ENCODE data around the gene VAC14.

Gene VAC14

GRCh38 chr16:70703041-70703834 is 97.7 kb downstream of the VAC14 start:
- peak; percentile 75 for DNase-seq

- no peak for DNase-seq
These were observed 98.3 kb downstream of the VAC14 start for GRCh38 chr16:70702624-70703023.

- DNase-seq, result no peak
These were observed 99.0 kb downstream of the VAC14 start for GRCh38 chr16:70701998-70702397.

DNA sequence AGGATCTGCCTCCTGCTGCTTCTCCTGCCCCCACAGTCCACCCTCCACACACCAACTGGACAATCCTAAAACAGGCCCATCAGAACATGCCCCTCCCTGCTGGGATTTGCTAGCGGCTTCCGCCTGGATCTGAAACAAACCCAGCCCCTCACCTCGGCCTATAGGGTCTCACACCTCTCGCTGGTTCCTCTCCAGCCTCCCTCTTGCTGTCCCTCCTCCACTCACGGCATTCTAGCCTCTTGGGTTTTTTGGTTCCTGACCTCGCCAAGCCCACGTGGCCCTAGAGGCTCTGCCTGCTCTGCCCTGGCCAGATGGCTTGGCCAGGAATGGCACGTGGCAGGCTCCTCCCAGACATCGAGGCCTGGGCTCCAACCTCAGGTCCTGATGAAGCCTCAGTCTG is 99.4 kb downstream of the VAC14 start:
- no peak for DNase-seq

DNA sequence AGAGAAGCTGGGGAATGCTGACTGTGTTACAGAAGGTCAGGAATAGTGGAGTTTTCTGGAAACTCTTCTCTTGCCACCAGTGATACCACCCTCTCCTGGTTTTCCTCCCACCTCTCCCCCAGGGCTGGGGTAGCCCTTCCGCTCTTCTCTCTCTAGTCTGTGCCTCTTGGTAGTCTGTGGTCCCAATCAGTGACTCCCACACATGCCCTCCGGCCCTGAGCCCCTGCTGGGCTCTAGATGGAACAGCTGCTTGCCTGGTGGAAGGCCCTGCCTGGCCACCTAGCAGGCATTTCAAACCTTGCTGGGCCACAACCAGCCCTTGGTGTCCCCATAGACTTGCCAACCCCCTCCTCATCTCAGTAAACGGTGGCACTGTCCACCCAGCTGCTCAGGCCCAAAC is 99.9 kb downstream of the VAC14 start:
- DNase-seq, result peak; percentile 38

DNA sequence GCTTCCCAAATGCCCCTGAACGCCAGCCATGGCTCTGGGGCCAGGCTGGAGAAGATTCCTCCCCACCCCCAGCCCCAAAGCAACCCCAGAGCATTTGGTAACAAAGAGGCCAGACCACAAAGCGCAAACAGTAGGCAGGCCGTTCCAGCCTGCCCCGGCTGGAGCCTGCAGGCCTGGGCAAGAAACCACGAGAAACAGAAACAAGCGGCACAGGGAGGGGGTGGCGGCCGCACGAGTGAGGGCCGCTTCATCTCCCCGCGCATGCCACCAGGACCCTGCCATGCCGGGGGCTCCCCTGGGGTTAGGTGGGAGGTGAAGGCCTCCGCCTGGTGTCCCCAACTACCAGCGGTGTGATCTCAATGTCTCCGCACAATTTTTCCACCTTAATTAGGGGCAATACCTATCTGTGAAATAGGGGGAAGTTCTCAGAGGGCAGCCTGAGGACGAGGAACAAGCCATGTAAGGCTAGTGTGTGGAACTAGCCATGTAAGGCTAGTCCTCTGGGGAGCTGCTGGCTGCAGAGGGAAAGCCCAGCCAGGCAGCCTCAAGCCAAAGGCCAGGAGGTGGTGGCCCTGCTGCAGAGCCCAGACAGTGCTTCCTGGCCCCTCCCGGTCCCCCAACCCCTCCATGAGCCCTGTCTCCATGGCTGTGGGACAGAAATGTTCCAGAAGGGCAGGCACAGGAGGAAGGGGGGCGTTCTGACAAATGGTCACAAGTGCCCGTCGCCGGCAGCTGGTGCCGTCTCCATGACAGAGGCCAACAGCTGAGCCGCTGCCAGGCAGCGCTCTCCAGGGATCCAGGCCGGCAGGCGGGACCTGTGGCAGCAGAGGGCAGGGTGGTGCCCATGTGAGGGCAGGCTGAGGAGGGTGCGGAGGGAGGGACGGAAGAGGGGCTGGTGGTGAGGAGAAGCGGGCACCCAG is 100.6 kb downstream of the VAC14 start:
- DNase-seq, result peak; percentile 68

DNA sequence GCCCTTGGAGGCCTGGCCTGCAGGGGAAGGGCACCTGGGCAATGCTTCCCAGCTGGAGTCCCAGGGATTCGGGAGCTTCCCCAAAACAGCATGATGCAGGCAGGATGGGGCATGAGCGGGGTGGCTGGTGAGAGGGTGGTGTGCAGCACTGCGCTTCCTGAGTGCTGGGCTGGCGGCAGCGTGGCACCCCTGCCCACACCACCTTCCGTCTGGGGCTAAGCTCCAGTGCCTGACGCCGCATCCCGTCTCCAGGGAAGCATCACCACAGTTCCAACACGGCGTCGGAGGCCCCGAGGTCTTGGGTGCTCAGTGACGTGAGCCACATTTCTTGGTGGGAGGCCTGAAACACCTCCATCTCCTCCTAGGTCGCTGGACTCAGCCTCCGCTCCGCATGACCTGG is 101.3 kb downstream of the VAC14 start:
- no peak for DNase-seq

GRCh38 chr16:70698901-70699300 is 102.1 kb downstream of the VAC14 start:
- no peak for DNase-seq

DNA sequence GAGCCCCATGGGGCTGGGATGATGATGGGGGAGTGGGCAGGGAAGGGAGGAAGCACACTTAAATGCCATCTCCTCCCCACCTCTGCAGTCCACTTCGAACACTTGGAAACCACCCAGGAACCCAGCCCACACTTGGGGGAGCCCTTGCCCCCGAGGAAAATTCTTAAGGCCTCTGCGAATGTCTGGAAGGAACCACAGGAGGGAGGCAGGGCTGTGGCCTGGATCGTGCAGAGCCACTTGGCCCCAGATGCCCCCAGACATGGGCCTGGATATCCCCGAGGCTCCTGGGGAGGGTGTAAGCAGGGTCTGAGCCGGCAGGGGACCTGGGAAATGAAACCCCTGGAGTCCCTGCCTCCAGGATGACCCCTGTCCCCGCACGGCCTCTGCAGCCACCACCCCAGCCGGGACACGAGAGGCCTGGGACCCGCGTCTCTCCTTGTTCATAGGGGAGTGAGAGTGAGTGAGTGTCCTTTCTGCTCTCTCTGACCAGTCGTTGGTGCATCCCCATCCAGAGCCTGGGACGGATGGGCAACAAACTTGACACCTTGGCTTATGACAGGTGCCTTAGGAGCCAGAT is 103.3 kb downstream of the VAC14 start:
- no peak for DNase-seq

GRCh38 chr16:70696952-70697593 is 103.9 kb downstream of the VAC14 start:
- no peak for DNase-seq

DNA sequence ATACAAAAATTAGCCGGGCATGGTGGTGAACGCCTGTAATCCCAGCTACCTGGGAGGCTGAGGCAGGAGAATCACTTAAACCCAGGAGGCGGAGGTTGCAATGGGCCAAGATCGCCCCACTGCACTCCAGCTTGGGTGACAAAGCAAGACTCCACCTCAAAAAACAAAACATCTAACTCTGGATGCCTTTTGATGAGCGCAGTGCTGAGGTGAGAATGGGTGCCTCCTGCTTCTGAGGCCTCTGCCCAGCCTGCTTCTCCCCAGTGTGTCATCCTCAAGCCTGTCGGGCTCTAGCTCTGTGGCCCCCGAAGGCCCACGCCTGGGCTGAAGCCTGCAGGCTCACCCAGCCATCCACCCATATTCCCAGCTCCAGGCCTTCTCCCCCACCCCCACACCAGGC is 104.6 kb downstream of the VAC14 start:
- DNase-seq, result no peak

DNA sequence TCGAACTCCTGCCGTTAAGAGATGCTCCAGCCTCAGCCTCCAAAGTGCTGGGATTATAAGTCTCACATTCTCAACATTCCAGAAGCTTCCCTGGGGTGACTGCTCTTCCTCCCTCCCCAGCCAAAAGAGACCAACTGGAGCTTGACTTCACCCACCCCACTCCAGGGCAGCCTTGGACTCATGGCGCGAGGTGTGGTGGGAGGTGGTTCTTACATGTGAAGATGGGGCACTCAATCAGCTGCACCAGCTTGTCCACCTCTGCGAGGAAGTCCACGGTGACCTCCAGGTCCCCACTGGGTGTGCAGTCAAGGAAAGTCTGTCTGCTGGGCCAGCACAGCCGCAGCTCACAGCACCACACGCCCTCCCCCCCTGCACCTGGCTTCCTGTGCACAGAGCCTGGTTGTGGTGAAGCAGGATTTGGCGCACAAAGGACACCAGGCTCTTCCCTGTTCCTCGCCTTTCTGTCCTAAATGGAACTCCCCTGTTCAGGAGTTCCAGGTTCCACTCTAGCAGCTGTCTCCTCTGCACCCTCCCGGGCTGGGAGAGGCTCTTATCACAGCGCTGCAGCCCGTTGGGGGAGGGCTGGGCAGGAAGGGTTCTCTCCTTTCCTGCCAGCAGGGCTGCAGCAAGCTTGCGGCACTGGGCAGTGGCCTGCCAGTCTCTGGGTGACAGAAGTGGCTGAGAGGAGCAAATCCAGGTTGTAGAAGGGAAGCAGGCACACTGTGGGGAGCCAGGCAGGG is 105.5 kb downstream of the VAC14 start:
- DNase-seq, result peak; percentile 13

DNA sequence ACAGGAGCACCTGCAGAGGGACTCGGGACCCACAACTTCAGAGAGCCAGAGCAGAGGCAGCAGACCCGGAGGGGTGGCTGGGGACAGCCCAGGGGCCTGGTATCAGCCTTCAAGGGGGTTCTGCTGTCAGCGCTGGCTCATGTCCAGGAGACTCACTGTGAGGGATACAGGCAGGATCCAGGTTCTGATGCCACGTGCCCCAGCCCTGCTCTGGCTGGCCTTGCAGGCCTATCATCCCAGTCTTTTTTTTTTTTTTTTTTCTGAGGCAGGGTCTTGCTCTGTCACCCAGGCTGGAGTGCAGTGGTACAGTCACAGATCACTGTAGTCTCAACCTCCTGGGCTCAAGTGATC is 106.1 kb downstream of the VAC14 start:
- DNase-seq, result no peak

DNA sequence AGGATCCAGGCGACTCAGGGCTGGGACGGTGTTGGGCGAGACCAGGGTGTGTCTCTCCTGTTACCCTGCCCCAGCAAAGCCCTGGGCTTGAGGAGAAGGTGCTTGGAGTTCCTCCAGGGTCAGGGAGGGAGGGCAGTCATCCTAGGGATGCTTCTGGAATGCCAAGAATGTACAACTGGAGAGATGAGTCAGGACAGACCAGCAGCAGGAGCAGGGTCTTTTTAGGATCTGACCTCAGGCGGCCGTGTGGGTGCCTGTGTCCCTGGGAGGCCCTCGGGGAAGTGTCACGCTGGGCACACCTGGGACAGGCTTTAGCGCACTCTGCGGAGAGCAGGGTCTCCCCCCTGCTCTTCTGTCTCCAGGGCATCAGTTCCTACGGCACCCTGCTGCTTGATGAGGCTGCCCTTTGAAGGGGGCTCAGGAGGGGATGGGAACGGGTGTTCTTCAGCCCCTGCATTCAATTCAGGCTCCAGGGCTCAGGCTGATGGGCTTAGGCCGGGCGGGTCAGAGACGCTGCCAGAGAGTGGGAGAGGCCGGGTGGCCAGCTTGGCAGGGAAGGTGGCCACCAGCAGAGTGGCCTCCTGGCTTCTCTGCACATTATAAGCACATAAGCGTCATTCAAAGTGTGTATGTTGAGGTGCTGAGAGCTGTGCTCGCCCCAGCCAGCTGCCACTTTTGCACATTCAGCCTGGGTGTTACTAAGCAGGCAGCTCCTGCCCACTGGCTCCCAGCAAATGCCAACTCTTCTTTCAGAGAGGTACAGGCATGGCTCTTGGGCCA is 106.7 kb downstream of the VAC14 start:
- no peak for DNase-seq

DNA sequence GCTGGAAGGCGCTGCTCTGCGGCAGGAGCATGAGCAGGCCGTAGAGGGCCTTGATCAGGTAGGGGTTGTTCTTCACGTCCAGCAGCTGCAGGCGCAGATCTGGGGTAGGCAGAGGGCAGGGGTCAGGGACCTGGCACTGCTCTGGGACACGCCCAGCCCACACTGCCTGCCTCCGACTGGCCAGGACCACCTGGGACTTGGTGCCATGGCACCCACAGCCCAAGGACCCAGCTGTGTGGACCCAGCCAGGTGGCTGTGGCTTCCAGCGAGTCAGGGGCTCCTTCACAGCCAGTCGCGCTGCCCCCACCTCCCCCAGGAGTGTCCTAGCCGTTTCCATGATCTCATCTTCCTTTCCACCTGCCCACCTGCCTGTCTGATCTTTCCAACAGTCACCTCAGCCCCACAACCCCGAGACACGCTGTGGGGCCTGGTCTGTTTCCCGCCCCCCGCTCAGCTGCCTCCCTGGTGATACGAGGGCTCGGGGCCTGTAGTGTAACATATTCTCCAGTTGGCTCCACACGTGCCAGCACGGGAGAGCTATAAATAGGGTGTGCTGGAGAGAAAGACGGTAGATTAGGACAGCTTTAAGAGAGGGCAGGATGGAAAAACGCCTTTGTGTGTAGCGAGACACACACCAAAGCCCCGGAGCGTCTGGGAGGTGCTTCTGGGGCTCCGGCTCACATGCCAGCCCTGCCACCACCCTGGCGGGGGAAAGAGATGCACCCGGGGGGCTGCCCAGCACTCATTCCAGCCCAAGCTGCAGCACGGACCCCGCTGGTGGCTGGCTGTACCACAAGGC is 107.9 kb downstream of the VAC14 start:
- DNase-seq, result peak; percentile 21

DNA sequence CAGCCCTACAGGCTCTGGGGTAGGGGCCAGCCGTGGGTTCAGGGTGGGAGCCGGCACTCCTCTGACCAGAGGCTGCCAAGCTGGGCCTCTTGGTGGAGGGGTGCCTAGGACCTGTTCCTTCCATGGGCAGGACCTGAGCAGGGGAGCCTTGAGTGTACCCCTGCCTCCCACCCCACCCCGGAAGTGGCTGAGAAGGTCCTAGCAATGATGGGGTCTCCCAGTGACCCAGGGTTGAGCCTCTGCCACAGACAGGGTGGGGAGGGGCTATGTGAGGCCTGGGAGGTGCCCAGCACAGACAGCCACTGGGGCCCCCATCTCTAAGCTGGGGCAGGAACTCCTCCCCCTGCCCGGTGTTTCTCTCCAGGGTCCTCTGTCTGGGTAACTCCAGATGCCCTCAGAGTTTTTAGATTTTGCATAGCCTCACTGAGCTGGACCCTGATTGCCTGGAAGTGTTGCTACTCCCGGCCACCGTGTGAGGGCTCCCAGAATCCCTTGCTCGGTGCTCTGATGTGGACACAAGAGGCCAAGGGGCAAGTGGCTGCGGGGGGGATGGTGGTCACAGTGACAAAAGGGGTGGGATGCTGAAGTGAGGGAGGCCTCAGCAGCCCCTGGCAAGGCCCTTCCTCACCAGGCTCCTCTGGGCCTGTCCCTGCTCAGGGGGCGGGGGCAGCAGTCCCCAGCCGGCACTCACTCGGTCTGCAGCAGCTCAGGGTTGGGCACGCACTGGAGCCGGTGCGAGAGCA is 108.7 kb downstream of the VAC14 start:
- DNase-seq, result no peak

GRCh38 chr16:70691223-70692129 is 109.5 kb downstream of the VAC14 start:
- peak; percentile 36 for DNase-seq

DNA sequence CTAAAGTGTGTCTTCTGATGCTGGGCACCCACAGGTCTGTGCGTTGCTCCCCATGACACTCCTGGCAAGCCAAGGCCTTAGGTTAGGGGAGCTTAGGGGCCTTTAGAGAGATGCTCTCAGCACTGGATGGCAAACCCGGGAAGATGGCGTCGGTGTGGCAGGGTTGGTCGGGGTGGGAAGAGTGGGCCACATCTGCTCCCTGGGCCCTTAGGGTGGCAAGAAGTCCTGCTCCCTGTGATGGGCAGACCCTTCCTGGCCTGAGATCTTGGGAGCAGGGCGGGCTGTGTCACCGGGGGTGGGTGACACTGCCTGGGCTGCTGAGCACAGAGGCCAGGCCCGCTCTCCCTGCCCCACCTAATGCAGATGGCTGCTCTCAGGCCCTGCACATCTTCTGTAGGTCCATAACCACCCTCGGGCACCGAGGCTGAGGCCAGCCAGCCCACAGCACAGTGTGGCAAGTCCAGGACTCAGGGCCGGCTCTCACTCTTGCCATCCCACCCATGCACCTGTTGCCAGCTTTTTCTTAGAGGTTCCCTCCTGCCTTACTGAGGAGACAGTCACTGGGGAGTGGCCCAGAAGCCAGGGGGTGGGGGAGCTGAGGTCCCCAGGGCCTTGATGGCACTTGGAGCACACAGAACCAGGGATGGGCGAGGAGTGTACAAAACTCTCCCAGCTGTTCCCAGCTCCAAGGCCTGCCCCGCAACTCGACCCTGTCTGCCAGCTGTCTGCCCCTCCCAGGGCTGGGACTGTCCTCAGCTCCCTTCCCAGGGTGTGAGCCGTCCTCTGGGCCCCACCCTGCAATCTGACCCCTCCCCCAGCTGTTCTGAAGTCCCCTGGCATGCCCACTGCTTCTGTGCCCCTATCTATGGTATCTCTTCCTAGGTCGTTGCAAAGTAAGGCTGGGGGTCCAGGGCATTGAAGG is 110.7 kb downstream of the VAC14 start:
- peak; percentile 64 for DNase-seq

All from NCI-H2171 treated with DMSO at 0.1 percent for 48 hours (cell line).